Smooth muscle cell of the brain vasculature (primary cell): ENCODE measurements around the gene NBPF3.
"Not testable (repeated sequence)": the region's sequence is repeated elsewhere in the genome, so short reads cannot be mapped to it uniquely, and the experiment has no call there.

ENCODE experiments used
- DNase-seq: peaks from one replicate; pipeline ENCODE4 v3.0.0-alpha.2; 2012; ENCODE audit warnings: low read depth, low spot score

Gene NBPF3

DNA sequence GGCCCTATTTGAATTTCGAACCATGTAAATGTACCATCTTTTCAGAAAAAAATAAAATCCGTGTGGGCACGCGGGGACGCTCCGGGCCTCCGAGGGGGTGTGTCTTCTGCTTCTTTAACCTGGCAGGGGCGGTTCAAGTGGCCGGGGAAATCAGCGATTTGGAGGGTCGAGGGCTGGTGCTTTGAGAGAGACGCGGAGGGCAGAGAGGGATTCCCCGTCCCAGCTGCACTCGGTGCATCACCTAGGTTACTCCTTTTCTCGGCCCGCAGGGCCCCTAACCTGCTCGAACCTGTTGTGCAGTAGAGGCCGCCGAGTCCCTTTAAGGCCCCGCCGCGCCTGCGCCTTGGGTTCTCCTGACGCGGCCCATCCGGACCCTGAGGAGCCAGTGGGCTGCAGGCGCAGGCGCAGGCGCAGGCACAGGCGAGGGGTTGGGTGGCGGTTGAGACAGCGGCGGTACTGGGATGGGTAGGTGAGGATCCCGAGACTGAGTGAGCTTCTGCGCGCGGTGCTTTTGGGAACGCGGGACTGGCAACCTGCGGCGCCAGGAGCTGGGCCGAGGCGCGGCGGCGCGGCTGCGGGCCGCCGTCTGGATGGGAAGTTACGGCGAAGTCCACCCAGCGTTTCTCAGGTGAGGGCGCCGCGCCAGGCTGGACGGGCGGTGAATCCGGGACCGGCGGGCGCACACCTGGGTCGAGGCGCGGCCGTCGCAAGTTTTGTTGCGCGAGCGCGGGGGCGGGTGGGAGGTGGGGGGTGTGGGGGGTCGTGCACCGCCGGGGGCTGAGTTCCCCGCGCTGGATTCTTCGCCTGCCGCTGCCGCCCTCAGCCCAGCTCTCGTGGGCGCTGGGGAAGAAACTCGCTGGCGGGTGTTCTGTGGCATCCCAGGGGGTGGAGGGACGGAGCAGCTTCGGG lies at the start of gene NBPF3:
TSS of gene NBPF3 (plus strand) at position 417 of the 909 bp plus-strand sequence. CDS start 4,950 bp downstream, outside the sequence.
- peak; percentile 57 for DNase-seq

DNA sequence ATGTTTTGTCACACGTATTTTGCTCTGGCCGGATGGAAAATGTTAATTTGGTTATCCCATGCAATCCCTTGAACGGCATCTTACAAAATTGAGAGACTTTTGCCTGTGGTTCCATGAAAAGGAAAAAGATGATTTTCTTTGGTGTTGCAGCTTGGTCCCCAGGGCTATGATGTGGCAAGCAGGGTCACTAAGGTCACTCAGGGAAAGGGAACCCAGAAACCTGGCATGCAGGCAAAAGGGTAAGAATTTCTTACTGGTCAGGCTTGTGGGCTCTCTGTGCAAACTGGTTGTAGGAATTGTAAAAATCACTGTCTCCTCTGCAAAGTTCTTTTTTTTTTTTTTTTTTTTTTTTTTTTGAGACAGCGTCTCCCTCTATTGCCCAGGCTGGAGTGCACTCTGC lies 48.4 kb upstream of the NBPF3 start:
- no peak for DNase-seq

DNA sequence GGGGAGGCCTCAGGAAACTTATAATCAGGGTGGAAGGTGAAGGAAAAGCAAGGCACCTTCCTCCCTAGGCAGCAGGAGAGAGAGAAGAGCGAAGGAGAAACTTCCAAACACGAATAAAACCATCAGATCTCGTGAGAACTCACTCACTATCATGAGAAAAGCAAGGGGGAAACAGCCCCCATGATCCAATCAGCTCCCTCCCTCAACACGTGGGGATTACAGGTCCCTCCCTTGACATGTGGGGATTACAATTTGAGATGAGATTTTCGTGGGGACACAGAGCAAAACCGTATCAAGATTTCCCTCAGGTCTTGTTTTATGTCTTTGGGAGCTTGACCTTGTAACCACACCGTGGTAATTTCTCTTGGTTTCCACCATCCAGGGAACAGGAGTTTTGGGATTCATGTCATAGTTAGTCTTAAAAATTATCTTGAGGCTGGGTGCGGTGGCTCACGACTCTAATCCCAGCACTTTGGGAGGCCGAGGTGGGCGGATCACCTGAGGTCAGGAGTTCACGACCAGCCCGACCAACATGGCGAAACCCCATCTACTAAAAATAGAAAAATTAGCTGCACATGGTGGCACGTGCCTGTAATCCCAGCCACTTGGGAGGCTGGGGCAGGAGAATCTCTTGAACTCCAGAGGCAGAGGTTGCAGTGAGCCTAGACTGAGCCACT lies 47.2 kb upstream of the NBPF3 start:
- DNase-seq, result no peak

DNA sequence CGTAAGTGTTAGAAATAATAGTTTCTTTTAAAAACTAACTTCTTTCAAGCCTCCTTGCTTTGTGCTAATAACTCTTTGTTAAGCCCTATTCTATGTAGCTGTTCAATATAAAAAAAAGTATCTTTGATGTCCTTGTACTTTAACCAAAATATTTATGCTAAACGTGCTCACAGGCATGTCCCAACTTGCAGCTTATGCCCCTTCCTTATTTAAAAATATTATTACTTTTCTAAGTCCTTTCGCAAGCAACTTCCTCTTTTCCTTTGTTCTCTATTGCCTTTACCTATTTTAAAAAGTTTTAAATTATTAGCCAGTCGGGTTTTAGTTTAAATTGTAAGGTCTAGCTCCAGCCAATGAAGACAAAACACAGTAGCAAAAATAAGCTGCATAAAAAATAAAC lies 43.4 kb upstream of the NBPF3 start:
- DNase-seq, result no peak

DNA sequence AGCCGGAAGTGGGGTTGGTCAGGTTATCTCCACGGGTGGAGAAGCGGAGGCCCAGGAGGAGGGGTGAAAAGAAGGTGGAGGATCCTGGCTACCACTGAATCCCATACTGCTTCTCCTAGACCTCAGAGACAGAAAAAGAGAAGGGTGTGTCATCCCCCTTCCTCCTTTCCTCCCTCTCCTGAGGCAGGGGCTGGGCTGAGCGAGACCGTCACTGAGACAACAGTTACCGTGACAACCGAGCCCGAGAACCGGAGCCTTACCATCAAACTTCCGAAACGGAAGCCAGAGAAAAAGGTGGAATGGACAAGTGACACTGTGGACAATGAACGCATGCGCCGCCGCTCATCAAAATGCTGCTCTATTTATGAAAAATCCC lies 42.1 kb upstream of the NBPF3 start:
- DNase-seq, result no peak

DNA sequence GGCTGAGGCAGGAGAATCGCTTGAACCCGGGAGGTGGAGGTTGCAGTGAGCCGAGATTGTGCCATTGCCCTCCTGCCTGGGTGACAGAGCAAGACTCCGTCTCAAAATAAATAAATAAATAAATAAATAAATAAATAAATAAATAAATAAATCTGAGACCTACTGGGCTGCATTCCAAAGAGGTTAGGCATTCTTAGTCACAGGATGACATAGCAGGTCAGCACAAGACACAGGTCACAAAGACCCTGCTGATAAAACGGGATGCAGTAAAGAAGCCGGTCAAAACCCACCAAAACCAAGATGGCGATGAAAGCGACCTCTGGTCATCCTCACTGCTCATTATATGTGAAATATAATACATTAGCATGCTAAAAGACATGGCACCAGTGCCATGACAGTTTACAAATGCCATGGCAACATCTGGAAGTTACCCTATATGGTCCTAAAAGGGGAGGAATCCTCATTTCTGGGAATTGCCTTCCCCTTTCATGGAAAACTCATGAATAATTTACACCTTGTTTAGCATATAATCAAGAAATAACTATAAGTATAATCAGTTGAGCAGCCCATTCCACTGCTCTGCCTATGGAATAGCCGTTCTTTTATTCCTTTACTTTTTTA lies 38.1 kb upstream of the NBPF3 start:
- DNase-seq, result not testable (repeated sequence)

GRCh38 chr1:21406659-21407058 lies 33.3 kb upstream of the NBPF3 start:
- DNase-seq, result no peak

DNA sequence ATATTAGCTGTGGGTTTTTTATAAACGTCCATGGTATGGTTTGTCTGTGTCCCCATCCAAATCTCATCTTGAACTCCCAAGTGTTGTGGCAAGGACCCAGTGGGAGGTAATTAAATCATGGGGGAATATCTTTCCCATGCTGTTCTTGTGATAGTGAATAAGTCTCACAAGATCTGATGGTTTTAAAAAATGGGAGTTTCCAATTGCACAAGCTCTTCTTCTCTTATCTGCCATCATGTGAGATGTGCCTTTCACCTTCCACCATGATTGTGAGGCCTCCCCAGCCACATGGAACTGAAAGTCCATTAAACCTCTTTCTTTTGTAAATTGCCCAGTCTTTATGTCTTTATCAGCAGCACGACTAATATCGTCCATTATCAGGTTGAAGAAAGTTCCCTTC lies 30.0 kb upstream of the NBPF3 start:
- DNase-seq, result not testable (repeated sequence)

DNA sequence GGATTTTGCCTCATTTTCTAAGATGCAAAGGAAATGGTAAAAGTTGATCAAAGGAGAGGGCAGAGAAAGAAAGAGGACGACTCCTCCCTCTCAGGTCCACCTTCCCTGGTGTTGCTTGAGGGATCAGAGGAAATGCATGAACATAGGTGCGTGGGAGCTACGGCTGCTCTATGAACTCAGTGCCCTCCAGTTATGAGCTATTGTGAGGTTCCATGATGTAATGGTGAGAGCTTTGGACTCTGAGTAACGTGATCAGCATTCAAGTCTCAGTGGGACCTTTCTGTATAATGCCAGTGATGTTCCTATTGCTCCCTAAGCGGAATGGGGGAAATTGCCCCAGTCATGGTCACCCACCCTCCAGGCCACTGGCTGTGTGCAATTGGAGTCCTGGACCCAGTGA lies 25.9 kb upstream of the NBPF3 start:
- DNase-seq, result no peak

- not testable (repeated sequence) for DNase-seq
Observed at GRCh38 chr1:21420378-21420777, 19.6 kb upstream of the NBPF3 start.

GRCh38 chr1:21421307-21421706 lies 18.6 kb upstream of the NBPF3 start:
- not testable (repeated sequence) for DNase-seq

DNA sequence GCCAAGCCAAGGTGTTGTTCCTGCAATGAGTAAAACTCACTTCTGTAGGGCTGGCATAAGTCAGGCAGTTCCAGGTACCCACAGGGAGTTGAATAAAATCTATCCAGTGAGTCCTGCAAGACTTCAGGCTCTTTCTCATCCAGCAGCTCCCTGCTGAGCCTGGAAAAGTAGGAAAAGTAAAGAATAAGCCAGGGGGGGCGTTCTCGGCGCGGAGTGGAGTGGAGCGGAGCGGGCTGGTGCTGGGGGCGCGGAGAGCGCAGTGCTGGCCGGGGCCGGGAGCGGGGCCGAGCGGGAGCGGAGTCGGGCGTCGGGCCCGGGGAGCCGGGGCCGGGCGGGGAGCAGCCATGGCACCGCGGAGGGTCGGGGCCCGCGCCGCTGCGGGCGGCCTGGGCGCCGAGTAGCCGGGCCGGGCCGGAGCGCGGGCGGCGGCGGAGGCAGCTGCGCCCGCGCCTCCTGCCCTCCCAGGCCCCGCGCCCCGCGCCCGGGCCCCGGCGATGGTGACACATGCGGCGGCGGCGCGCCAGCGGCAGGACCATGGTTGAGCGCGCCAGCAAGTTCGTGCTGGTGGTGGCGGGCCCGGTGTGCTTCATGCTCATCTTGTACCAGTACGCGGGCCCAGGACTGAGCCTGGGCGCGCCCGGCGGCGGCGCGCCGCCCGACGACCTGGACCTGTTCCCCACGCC lies 12.0 kb upstream of the NBPF3 start:
- DNase-seq, result not testable (repeated sequence)

GRCh38 chr1:21428481-21429073 lies 11.4 kb upstream of the NBPF3 start:
- DNase-seq, result not testable (repeated sequence)

DNA sequence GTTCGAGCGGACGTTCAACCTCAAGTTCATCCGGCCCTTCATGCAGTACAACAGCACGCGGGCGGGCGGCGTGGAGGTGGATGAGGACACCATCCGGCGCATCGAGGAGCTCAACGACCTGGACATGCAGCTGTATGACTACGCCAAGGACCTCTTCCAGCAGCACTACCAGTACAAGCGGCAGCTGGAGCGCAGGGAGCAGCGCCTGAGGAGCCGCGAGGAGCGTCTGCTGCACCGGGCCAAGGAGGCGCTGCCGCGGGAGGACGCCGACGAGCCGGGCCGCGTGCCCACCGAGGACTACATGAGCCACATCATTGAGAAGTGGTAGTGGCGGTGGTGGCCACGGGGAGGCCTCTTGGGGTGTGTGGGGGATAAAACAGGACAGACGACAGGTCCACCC lies 10.7 kb upstream of the NBPF3 start:
- not testable (repeated sequence) for DNase-seq

DNA sequence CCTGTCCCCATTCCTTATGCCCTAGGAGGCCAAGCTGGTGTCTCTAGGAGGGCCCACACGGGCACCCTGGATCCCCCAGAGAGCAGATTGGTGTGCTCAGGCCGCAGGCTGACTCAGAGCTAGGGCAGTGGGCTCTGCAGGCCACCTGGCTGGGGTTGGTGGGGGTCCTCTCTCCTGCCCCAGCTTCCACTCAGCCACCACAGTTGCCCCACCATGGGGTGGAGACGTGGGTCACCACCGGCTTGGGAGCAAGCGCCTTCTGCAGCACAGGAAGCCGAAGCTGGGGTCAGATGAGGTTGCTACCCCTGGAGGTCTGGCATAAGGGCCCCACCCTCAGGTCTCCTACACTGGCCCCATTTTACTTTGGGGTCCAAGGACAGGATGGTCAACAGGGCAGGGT lies 9.1 kb upstream of the NBPF3 start:
- DNase-seq, result not testable (repeated sequence)

GRCh38 chr1:21434394-21434793 lies 5.5 kb upstream of the NBPF3 start:
- no peak for DNase-seq

- no peak for DNase-seq
Observed at GRCh38 chr1:21435646-21436487, 4.1 kb upstream of the NBPF3 start.

DNA sequence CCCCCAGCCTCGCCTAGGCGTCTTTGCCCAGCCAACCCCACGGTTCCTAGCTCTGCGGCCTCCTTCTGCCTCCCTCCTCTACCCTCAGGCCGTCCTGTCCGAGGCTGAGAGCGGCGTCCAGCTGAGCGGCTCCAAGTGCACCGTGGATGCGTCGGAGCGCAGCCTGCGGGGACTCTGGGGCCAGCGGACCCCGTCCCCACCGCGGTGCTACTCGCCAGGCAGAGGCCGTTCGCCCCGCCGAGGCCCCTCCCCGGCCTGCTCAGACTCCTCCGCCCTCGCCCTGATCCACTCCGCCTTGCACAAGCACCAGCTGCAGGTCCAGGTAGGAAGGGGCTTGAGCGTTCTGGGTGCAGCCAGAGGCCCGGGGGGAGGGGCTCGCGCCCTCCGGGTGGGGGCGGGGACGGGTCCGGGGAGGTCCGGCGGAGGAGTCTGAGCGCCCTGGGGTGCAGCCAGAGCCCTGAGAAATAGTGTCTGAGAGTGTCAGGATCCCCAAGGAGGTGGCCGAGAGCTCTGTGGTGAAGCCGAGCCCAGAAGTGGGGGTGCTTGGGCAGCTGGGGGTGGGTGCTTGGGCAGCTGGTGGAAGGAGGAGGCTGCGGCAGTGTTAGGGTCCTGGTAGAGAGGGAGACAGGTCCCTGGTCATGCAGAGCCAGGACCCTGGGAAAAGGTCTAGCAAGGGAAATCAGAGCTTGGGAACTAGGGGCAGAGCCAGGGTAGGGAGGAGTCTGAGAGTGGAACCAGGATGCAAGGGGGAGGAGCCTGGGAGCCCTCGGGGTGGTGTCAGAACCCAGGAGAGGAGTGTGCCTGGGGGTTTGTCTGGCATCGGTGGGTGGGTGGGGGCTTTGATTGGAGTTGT lies 3.2 kb upstream of the NBPF3 start:
- no peak for DNase-seq

- DNase-seq, result no peak
Observed at GRCh38 chr1:21437341-21437640, 2.6 kb upstream of the NBPF3 start.
